ENCODE data around the gene NT5DC4.

NT5DC4 gene

DNA sequence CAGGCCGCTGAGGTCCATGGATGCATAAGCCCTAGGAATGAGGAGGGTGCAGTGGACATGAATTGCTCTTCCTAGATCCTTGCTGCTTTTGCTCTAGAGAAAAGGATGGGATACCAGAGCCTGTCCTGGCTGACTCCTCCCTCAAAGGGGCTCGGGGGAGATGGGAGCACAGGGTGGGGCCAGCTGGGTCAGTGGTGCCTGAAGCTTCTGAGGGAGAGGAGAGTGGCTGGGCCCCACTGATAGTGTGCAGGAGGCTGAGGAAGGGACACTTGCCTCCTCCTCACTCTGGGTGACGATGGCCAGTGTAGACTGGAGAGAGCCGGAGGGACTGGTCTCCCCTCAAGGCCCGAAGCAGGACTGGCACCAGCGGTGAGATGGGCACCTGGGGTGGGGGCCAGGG is at the start of gene NT5DC4:
Gene NT5DC4, plus strand, starts transcription at position 236 of the 400 bp plus-strand sequence. Its CDS starts 60 bp downstream, at position 296.
- DNase-seq = no peak

DNA sequence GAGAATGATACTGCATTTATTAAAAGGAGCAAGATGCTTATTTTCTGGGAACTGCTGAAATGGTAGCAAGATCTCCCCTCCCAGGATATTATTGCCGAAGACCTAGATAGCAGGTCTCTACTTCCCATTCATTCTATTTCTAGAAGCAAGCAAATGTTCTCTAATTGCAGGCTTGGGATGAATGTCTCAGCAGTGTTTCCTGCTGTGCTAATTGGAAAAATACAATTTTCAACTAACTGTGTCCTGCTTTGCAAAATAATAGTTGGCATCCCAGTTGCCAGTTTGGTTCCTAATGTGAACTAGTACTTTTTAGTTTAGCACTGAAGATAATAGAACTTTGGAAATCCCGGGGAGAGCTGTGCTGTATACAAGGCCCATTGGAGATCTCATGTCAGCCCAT is 49.0 kb upstream of the NT5DC4 start:
- no peak for DNase-seq

DNA sequence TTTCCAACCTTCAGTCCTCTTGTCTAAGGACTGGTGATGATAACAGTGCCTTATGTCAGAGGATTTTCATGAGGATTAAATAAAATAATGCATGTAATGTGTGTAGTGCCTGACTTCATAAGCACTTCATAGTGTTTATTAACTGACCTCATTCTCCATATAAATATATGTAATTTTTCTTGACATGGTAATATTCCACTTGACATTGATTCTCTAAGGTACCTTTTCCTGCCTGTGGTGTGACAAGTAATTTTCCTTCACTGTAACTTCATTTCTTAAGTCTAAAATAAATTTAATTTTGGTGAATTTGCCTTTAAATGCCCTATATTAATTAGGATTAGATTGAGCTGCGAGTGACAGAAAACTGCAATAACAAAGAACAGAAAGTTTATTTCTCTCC is 47.8 kb upstream of the NT5DC4 start:
- DNase-seq = no peak

DNA sequence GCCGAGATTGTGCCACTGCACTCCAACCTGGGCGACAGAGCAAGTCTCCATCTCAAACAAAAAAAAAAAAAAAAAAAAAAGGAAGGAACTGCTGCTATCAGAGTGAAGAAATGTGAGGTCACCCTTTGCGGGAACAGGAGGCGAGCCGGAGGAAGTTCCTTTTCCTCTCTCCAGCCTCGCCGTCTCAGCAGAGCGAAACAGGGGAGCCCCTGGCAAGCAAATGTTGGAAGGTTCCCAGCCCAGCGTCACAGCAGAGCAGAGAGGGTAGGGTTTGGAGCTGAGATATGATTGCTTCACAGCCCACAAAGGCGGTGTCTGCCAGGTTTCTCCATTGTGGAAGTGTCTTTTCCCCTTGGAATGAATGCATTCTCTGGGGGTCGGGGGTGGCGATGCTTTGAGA is 46.6 kb upstream of the NT5DC4 start:
- DNase-seq = no peak

DNA sequence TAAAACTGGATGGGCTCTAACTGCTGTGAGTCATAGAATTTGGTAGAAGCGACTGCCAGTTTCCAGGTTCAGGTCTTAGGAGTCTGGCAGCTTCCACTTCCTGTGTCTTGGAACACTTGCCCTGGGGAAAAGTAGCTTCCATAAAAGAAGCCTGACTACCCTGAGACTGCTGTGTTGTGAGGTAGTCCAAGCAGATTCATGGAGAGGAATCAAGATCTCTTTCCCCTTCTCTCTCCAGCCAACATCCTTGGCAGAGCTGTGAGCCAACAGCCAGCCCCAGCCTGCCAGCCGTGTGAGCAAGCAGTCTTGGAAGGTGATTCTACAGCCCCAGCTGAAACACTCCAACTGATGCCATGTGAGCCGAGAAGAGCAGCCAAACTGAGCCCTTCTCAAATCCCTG is 41.3 kb upstream of the NT5DC4 start:
- DNase-seq = peak; percentile 67

DNA sequence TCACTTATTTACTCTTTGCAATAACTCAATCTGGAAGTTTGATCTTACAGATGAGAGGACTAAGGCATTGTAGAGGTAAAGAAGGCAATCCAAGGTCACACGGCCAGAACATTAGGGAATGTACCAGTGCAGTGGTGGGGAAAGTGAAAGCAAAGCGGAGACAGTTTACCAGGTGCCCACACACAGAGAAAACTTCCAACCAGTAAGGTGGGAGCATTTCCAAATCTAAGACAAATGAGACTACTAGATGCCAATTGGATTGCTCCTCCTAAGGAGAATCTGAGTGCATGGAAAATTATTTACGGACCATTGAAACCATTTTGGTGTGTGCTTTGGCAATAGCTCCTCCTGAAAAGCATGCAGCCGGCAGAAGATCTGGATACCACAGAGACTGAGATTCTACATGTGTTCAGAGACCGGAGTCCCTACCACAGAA is 40.1 kb upstream of the NT5DC4 start:
- DNase-seq = no peak

DNA sequence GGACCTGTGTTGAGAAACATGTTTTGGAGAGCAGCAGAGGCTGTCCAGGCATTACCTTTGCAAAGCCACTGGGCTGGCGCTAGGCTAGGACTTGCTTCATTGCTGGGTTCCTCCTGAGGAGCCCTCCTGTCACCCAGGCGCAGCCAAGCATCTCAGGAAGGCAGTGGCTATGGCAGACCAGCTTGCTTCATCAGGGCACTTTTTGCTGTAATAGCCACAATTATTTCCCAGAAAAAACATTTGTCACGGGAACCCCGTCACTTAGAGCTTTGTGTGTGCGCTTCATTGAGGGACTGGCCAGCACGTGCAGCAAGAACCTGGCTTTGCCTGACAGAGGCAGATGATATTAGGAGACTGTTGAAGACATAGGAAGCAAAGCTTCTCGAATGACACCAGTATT is 38.7 kb upstream of the NT5DC4 start:
- no peak for DNase-seq

DNA sequence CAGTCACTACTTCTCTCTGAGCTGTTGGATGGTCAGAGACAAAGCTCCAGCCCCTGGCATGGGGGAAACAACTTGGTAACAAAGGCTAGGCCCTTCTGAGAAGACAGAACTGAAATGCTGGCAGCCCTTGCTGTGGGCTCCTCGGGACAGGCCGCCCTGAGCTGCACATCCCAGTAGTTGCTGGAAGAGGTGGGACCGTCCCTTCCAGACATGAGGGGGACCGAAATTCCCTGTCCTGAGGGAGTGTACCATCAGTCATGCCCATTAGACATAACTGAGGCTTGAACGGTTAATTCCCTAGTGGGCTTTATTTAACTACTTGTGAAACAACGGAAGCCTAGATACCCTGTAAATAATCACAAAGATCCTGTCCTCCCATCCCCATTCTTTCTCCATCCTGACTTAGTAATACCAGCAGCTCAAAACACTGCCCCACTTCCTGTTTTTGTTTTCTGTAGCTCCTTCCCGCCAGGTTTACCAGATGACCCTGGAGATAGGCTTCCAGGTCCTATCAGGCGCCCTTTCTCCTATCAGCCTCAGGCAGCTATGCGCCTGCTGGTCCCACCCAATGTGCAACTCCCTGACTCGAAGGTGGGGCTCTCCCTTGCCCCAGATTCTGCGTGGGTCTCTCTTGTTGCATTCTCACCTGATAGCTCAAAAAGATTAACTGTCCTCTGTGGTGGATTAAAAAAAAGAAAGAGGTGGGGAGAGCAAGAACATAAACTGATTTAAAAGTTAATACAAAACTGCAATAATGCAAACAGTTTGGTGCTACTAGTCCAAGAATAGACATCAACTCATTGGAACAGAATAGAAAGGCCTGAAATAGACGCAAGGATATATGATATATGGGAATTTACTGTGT is 37.0 kb upstream of the NT5DC4 start:
- no peak for DNase-seq

DNA sequence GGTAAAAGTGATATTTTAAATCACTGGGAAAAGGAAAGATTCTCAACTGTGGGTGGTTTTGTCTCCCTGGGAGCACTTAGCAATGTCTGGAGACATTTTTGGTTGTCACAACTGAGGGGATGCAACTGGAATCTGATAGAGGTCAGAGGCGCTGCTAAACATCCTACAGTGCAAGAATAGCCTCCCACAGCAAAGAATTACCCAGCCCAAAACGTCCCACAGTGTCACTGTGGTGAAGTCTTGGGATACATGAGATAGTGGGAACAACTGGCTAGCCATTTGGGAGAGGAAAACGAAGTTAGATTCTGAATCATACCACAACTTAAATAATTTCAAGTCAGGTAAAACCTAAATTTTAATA is 36.4 kb upstream of the NT5DC4 start:
- DNase-seq = no peak

DNA sequence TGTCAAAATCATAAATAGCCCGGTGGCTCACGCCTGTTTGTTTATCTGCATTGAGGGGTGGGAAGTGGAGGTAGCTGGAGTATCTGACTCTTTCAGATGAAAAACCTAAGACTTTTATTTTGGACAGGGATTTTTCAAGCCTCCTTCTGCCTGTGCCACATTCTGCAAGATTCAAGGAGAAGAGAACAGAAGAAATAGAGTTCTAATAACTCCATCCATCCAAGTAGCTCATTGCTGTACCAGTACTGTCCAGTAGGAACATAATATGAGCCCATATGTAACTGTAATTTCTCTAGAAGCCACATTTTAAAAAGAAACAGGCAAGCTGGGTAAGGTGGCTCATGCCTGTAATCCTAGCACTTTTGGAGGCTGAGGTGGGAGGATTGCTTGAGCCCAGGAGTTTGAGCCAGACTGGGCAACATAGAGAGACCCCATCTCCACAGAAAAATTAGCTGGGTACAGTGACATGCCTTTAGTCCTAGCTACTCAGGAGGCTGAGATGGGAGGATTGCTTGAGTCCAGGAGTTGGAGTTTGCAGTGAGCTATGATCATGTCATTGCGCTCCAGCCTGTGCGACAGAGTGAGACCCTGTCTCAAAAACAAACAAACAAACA is 35.4 kb upstream of the NT5DC4 start:
- DNase-seq = no peak

DNA sequence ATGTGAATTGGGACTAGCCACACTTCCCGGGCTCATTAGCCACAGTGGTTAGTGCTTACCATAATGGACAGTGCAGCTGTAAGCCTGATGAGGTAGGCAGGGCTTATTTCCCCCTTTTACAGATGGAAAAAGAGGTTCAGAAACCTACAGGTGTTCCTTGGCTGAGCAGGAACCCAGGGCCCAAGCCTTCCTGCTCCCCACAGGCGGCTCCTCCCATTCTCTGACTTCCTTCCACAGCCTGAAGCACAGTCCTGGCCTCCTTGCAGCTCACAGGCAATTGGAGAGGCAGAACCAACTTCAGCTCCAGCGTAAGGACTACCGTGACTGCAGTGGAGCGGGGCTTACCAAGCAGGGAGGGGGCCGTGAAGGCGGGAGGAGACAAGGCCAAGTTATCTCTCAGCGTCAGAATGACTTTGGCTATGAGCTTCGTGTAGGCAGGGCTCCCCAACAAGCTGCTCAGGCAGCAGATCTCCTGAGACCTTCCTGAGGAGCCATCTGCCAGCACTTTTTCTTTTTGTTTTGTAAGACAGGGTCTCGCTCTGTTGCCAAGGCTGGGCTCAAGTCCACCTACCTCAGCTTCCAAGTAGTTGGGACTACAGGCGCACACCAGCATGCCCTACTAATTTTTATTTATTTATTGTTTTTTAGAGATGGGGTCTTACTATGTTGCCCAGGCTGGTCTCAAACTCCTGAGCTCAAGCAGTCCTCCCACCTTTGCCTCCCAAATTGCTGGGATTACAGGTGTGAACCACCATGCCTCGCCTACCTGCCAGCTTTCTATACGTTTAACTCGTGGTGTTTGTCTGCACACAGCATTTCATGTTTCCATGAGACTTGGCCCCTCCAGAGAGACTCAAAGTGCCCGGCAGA is 34.2 kb upstream of the NT5DC4 start:
- no peak for DNase-seq

DNA sequence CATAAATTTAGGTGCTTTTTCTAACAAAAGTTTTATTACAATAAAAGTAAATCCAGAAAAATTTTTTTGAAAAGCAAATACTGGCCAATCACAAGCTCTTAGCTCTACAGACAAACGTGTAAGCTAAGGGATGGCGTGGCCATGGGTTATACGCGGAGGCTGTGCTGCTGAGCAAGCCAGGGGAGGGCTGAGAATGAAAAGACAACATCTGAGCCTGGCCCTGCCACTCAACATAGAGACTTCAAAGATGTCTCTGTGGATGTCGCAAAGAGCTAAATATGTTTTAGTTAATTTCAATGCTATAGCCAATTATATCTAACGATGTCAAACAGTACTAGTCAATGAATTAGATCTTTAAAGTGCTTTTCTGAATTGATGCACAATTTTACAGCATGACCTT is 33.3 kb upstream of the NT5DC4 start:
- no peak for DNase-seq

DNA sequence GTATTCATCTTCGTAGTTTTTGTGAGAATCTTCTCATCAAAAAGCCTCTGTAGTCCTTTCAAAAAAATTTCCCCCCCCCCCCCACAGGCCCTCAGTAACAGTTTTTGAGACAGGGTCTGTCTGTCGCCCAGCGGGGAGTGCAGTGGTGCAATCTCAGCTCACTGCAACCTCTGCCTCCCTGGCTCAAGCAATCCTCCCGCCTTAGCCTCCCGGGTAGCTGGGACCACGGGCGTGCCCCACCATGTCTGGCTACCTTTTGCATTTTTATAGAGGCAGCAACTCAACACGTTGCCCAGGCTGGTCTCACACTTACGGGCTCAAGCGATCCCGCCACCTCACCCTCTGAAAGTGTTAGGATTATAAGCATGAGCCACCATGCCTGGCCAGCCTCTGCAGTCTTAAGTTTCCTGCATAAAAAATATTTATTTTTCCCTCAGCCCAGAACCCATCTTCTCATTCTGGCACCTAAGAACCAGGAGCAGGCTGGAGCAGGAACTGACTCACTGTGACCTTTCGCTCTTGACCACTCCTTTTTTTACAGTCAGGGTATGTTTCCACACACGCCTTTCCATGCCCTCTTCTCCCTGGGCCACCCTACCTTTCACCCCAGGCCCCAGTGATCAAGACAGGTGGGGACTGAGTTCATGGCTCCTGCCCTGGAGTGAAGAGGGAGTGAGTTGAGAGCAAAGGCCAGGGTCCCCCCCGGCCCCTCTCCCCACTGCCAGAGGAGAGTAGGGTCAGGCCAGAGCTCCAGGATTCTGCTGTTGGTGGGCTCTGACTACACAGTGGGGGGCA is 32.5 kb upstream of the NT5DC4 start:
- DNase-seq = peak; percentile 61

DNA sequence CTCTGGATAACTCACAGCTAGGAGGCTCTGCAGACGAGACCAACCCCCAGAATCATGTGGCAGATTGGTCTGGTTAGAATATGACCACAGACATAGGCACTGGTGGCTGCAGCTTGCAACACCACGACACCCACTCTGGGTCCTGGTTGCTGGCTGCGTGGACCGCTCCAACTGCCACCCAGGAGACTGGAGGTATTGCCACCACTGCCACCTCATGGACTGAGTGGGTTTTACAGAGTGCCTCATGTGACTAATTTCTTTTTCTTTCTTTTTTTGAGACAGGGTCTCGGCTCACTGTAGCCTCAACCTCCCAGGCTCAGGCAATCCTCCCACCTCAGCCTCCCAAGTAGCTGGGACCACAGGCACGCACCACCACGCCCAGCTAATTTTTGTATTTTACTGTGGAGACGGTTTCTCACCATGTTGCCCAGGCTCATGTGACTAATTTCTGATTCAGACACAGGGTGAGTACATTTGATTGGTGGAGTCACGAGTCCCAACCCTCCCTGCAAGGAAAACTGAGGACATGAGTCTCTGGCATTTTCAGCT is 29.9 kb upstream of the NT5DC4 start:
- DNase-seq = peak; percentile 54

DNA sequence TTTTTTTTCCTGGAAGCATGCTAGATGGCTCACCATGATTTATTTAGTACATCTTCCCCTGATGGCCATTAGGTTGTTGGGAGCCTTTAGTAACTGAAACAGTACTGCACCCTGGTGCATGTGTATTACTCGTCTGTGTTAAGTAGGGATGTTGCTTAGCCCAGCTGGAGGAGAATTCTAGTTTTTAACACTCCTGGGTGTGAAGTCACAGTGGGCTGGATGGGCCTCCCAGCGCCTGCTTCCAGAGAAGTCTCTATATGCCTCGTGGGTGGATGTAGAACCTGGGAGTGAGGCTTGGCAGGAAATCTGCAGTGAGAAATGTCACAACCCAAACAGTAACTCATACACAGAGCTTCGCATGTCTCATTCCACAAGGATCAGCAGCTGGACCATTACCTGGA is 28.9 kb upstream of the NT5DC4 start:
- DNase-seq = peak; percentile 30

DNA sequence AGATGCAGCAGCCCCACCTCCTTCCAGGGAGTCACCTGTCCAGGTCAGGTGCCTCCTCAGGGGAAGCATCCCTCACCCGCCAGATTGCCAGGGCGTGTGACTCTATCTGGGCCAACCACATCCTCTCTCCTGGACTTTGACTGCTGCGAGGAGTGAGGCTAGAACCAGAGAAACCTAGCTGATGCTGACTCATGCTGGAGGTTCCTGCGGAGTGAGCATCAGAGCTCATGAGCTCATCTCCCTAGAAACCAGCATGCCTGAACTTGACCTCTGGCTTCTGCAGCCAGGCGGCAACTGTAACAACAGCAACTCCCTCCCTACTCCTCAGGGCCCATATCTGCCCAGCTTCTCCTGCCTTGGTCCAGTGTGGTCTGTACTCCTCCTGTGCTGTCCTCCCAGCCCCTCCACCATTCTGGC is 28.3 kb upstream of the NT5DC4 start:
- DNase-seq = peak; percentile 100

DNA sequence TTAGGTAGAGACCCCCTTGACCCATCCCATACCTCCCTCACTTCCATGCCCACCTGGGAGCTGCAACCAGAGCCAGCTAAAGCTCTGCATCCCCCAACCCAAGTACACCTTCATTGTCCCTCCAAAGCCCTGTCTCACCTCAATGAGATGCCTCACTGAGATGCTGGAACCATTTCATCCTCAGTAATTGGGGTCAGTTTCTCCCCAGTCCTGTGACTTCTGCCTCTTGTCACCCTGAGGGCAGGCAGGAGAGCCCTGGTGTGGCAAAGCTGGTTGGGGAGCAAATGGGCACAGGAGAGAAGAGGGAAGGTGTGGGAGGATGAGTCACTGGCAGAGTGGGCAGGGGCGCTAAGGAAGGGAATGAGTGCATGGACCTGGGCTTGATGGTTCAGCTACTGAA is 27.9 kb upstream of the NT5DC4 start:
- peak; percentile 54 for DNase-seq

DNA sequence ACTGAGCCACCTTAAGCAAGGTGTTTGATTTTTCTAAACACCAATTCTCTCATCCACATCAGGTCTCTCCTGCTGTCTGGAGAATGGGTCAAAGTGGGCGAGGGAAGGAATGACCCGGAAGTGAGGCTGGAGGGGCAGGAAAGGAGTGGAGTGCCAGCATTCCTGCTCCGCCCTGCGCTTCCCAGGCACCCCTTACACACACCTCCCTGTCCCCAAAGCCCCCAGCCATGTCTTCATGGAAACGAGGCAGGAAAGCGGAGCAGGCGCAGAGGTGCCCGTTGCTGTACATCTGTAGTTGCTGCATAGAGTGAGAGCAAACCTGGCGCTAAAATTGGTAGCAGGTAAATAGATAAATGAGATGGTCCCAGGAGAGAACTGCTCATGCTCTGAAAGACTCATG is 27.2 kb upstream of the NT5DC4 start:
- DNase-seq = no peak

DNA sequence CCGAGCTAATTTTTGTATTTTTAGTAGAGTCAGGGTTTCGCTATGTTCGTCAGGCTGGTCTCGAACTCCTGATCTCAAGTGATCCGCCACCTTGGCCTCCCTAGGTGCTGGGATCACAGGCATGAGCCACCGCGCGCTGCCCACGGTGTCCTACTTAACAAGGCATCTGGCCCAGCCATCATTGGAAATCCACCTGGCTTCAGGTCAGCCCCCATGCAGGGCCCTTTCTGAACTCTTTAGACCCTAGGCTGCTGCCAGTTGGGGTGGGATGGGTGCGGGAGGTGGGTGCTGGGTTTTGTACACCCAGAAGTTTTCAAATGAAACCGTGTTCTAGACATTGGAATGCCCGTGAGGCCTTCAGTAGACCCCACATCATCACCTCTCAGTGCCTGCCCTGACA is 26.6 kb upstream of the NT5DC4 start:
- no peak for DNase-seq

DNA sequence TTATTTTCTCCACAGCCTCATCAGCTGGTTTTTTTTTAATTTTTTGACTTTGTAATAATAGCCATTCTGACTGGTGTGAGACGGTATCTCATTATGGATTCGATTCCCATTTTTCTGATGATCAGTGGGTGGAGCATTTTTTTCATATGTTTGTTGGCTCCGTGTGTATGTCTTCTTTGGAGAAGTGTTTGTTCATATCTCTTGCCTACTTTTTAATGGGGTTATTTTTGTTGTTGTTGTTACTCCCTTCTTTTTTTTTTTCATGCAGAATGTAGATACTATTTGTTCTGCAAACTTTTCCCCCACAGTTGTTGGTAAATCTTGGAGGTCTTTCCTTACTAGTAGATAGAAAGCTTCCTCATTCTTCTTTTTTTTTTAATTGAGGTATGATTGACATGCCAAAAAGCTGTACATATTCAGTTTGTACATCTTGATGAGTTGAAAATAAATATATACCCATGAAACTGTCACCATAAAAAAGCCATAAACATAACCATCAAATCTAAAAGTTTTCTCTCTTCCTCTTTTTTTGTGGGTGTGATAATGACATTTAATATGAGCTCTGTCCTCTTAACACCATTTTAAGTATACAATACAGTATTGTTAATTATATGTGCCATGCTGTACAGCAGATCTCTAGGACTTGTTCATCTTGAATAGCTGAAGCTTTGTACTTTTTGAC is 21.8 kb upstream of the NT5DC4 start:
- no peak for DNase-seq

DNA sequence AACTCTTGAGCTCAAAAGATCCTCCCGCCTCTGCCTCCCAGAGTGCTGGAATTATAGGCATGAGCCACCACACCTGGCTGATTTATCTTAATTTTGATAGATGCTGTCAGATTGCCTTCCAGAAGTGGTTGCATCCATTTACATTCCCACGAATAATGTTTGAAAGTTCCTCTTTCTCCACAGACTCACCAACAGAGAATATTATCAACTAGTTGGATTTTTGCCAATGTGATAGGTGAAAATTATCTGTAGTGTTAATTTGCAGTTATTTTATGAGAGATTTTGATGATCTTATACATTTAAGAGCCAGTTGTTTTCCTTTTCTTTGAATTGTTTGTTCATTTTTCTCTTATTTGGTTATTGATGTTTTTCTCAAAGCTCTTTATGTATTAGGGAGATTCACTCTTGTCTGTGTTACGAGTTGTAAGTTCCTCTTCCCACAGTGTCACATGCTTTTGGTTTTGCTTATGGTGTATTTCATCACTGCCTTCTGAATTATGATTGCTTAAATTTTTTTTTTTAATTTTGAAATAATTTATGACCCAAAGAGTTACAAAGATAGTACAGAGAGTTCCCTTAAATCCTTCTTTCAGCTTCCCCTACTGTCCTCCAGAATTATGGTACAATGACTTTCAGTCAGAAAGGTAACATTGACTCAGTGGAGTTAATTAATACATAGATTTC is 20.7 kb upstream of the NT5DC4 start:
- no peak for DNase-seq

Measured in NCI-H226 (cell line).